HG02678 (cell line): ENCODE results near the gene KLHL6.
"Not testable (repeated sequence)": the region's sequence is repeated elsewhere in the genome, so short reads cannot be mapped to it uniquely, and the experiment has no call there.

Experiments used
- ATAC-seq: cut with Tn5 transposase; IDR thresholded peaks from one replicate; pipeline ENCODE4 v1.9.1; 2021; ENCODE audit warnings: mild to moderate bottlenecking, moderate library complexity; ENCODE audit not compliant: unreplicated experiment

Gene KLHL6

DNA sequence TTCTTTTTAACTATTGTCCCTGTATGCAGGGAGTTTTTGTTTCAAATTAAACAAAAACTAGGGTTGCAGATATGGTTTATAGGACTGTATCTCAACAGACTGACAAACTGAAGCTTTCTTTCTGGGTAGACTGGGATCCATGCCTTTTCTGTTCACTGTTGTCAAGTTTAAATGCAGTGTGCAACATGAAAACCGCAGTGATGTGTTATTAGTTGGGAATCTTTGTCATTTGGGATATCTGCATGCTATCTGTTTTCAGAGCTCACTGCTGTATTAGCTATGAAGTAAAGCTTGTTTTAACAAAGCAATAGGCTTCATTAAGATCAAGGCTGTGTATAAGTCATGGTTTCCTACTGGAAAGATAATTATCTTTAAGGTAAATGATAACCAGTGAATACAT lies 105.7 kb downstream of the KLHL6 start:
- no peak for ATAC-seq

DNA sequence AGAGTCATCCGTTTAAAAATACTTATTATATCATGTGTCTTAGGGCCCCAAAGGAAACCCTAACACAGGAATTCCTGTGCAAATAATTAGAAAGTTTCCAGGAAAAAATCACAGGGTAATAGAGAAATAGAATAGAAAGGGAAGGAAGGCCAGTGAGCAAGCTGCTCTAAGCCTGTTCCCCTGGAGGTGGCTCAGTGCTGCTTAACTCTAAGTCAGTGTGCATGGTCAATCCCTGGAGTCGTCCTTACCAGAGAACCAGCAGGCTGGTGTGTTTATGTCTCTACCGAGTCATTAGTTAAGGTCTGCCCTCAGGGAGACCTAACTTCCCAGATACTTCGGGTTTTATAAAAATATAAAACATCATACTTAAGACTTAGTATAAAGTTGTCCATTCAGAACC lies 106.1 kb downstream of the KLHL6 start:
- no peak for ATAC-seq

DNA sequence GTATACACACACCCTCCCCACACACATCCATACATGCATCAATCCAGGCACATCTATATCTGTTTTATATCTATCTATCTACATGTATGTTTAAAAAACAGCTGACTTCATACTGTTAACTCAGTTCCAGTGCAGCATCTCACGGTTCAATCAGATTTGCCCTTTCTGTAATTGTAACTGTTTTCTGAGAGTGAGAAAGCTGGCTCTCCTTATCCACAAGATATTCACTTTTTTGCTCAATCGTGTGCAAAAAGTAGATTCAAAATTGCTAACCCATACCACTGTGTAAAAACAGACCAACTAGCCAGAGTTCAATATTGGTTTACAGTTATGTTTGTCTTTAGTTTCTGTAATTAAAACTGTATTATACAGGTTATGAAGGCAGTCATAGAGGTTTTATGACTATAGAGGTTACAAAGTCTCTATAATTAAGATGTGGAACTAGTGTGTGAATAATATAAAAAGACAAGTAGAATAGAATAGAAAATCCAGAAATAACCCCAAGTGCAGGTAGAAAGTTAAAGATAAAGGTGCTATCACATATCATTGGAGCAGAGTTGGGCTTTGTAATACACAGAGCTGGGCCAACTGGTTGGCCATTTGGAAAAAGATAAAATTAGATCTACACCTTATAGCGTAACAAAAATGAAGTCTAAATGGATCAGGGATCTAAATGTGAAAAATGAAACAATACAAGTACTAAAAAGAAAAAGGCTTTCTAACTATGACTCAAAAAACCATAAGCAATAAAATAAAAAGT lies 107.0 kb downstream of the KLHL6 start:
- no peak for ATAC-seq

DNA sequence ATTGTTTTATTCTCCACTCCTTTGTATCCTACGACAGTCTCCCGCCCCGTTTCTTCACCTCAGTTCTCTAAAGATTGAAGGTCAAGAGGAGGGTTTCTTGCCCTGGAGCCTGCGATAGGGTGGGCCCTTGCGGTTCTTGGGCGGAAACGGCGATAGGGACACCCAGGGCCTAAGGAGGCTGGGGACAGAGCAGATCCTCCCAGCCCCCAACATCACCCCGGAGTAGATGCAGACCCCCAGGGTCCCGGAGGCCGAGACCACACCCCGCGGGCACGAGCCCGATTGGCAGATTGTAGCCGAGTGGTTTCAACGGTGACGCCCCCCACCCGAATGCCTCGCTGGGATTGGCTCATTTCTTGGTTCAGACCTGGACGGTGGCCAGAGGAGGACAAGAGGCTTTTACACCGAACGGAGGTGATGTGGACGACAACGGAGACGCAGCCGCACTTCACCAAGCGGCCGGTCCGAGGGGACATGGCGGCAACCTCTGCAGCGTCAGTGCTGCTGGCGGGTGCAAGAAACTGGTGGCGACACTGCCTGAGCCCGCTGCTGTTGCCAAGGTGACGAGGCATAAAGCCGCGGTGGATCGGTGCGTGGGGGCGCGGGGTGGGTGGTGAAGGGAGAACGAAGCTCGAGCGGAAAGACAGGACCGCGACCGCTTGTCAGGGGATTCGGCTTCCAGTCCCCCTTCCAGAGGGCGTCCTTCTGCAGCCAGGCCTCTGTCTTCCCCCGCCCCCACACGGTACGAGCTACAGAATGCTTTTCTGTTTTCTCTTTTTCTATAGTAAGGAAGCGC lies 108.1 kb downstream of the KLHL6 start:
- ATAC-seq = peak; percentile 75

DNA sequence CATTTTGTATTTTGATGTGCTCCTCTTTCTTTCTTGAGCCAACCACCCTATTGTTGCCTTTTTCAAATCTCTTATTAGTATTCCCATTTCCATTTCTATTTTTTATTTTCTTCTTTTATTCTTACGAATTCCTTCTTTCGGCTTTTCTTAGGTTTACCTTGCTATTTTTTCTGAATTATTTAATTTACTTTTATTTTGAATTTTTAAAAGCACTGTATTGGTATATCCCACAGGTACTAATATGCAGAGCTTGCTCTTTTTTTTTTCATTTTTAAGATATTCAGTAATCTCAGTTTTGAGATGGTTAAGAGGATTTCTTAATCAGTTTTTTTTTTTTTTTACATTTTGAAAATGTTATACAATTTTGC lies 108.7 kb downstream of the KLHL6 start:
- no peak for ATAC-seq

DNA sequence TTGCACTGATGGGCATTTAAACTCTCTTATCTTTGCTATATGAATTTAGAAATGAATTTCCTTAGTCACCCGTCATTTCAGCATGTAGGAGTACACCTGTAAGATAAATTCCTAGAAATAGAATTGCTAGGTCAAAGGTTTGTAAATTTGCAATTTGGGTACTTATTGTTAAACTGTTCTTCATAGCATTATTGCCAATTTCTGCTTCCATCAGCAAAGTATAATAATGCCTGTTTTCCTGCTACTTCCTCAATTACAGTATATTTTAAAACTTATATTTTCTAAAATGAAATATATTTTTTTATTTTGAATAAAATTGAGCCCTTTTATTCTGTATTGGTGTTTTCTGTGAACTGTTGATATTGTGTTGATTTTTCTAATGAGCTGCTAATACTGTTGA lies 110.8 kb downstream of the KLHL6 start:
- ATAC-seq = no peak

DNA sequence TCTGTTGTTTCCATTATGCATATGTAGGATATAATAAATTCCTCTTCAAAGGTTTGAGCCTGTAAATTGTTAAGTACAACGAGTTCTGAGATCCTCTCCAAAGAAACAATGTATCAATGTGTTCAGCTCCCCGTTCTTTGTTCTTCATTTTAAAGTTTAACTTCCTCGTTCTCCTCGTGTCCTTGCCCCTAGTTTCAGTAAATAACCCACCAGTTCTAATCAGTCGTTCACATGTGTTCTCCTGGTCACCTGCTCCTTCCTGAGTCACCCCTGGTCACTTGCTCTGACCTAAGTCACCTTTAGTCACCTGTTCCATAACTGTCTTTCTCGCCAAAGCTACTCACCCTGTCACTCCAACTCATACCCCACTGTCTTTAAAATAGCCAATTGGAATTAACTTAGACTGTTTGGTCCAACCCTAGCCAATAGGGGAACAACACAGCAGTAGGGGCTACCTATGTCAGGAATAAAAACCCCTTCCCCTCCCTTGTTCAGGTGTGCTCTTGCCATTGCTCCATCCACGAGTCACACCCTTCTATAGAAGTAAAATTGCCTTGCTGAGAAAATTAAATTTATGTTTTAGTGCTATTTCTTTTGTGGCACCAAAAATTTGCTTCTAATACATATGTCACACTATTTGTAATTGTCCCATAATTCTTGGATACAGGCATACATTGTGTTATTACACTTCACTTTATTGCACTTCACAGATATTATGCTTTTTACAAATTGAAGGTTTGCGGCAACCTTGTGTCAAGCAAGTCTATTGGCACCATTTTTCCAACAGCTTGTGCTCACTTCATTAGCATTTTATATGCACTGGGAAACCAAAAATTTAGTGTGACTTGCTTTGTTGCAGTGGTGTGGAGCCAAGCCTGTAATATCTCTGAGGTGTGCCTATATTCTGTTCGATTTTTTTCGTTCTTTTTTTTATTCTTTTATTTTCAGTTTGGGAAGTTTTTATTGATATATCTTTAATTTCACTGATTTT lies 111.8 kb downstream of the KLHL6 start:
- ATAC-seq = no peak

DNA sequence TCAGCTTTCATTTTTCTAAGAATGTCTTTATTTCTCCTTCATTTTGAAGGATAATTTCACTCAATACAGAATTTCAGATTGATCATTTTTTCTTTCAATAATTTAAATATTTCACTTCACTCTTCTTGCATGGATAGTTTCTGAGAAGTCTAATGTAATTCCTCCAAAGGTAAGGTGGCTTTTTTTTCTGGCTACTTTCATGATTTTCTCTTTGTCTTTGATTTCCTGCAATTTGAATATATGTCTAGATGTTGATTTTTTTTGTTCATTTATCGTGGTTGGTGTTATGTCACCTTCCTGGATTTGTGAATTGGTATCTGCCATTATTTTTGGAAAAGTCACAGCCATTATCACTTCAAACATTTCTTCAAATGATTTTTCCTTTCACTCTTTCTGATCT lies 112.5 kb downstream of the KLHL6 start:
- ATAC-seq = no peak

DNA sequence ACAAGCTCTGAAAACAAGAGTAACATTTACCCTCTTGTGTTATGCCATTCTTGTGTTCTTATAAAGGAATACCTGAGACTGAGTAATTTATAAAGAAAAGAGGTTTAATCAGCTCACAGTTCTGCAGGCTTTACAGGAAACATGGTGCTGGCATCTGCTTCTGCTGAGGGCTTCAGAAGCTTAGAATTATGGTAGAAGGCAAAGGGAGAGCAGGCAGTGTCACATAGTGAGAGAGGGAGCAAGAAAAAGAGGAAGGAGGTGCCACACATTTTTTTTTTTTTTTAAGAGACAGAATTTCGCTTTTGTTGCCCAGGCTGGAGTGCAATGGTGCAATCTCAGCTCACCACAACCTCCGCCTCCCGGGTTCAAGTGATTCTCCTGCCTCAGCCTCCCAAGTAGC lies 115.0 kb downstream of the KLHL6 start:
- ATAC-seq = not testable (repeated sequence)

DNA sequence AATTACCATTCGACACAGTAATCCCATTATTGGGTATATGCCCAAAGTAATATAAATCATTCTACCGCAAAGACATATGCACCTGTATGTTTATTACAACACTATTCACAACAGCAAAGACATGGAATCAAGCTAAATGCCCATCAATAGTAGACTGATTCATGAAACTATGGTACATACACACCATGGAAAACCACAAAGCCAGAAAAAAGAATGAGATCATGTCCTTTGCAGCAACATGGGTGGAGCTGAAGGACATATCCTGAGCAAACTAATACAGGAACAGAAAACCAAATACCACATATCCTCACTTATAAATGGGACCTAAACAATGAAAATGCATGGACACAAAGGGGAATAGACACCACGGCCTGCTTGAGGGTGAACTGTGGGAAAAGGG lies 116.0 kb downstream of the KLHL6 start:
- ATAC-seq = no peak

DNA sequence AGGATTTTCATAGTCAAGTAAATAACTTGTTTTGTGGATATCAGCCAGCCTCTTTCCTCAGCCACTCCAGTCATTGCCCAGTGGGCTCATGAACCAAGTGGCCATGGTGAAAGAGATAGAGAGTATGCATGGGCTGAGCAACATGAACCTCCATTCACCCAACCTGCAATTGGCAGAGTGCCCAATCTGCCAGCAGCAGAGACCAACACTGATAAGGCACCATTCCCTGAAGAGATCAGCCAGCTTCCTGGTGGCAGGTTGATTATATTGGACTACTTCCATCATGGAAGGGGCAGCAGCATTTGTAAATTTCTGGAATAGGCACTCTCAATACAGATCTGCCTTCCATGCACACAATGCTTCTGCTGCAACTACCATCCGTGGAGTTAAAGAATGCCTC lies 116.8 kb downstream of the KLHL6 start:
- ATAC-seq = no peak

DNA sequence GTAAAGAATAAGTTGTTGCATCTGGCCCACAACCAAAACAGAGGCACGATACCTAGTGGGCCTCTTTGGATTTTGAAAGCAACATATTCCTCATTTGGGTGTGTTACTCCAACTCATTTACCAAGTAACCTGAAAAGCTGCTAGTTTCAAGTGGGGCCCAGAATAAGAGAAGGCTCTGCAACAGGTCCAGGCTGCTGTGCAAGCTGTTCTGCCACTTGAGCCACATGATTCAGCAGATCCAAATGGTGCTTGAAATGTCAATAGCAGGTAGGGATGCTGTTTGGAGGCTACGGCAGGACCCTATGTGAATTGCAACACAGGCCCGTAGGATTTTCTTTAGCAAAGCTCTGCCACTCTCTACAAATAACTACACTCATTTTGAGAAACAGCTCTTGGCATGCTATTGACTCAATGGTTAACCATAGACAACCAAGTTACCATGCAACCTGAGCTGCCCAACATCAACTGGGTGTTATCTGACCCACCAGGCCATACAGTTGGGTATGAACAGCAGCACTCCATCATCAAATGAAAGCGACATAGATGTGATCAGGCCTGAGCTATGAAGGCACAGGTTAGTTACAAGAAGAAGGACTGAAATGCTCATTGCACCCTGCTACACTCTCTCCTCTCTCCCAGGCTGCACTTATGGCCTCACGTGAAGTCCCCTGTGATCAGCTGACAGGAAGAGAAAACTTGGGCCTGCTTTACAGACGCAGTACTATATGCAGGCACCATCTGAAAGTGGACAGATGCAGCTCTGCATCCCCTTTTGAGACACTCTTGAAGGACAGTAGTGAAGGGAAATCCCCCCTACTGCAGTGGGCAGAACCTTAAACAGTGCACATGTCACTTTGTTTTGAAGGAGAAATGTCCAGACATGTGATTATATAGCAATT lies 117.6 kb downstream of the KLHL6 start:
- no peak for ATAC-seq
